T-helper 9 cell (primary cell): ENCODE data around the gene NTMT1.
"Not testable (repeated sequence)": the region's sequence is repeated elsewhere in the genome, so short reads cannot be mapped to it uniquely, and the experiment has no call there.

Experiments
- DNase-seq: peaks from one replicate; pipeline ENCODE4 v3.0.0-alpha.2; 2020
- total RNA-seq, 2 donors: gene quantifications; one replicate each; lab custom pipeline; 2026; lab: John Stamatoyannopoulos, UW

The NTMT1 gene, protein sequence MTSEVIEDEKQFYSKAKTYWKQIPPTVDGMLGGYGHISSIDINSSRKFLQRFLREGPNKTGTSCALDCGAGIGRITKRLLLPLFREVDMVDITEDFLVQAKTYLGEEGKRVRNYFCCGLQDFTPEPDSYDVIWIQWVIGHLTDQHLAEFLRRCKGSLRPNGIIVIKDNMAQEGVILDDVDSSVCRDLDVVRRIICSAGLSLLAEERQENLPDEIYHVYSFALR
- 38.4 to 39.7 reads per million in 2 donors for total RNA-seq

DNA sequence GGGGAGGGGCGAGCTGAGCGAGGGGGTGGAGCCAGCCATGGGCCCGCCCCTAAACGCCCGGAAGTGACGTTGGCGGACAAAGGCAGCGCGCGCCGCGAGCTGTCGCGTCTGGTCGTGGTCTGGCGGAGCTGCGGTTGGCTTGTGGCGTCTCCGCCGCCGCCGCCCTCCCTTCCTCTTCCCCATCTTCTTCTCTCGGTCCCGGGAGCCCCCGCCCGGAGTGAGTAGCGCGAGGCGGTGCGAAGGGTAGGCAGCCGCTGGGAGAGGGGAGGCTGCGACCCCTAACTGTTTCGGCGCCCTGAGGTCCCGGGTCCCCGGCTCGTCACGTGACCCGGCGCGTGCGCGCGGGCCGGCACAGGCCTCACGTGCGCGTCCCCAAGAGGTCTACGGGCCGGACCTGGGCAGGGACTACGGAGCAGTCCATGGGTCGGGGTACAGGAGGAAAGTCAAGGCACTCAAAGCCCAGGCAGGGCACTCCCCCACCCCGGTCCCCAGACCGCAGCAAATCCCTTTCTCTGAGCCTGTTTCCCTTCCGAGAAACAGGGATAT, at the start of gene NTMT1:
TSS of gene NTMT1 (plus strand) at position 85 of the 546 bp plus-strand sequence. CDS start 6,541 bp downstream, outside the sequence.
- DNase-seq = peak; percentile 94

DNA sequence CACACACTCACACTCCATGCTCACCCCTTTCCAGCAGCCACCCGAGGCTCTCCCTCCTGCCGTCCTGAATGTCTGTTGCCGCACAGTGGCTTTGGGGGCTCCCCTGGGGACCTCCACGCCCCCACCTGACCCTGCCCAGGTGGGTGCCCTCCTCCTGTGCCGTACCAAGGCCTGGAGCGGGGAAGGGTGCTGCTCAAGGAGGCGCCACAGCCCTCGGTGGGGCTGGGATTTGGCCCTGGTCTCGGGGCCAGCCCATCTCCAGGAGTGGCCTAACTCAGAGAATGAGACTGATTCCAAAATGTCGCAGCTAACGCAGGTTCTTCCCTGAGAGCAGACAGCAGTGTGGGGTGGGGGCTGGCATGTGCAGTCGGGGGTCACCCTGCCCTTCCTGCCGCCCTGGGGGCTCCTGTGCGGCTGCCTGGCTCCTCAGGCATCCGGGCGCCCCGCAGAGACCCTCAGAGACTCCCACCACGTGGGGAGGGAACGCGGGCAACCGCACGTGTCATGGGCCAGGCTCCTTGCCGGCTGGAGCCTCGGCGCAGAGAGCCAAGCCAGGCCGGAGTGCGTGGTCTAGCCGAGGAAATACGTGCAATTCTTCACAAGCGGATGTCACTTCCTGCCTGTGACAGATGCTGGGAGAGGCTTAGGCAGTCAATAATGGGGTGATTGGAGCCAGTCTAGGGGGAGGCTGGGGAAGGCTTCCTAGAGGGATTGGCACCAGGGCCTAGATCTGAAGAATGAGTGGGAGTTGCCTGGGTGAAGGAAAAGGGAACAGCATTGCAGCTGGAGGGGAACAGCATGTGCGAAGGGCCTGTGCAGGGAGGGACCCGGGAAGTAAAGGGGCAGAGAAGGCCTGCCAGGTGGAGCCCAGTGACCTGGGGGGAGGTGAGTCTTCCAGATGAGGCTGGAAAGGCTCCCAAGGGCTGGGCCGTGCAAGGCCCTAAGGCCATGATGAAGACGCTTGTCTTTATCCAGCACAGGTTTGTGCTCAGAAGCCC, 49.1 kb upstream of the NTMT1 start:
- no peak for DNase-seq

DNA sequence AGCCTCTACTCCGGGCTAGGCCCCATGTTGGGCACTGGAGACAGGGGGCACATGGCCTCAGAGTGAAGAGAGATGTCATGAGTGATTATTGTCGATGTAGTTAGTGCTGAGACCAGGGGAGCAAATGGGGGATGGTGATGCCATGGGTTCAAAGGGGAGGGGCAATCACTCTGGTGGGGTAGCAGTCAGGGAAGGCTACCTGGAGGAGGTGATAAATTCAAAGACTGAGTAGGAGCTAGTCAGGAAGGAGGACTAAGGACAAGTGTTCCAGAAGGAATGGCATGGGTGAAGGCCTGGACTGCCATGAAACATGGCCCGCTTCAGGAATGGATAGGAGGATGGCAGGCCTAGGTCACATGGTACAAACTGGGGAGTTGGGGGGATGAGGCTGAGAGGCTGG, 46.7 kb upstream of the NTMT1 start:
- DNase-seq = no peak

DNA sequence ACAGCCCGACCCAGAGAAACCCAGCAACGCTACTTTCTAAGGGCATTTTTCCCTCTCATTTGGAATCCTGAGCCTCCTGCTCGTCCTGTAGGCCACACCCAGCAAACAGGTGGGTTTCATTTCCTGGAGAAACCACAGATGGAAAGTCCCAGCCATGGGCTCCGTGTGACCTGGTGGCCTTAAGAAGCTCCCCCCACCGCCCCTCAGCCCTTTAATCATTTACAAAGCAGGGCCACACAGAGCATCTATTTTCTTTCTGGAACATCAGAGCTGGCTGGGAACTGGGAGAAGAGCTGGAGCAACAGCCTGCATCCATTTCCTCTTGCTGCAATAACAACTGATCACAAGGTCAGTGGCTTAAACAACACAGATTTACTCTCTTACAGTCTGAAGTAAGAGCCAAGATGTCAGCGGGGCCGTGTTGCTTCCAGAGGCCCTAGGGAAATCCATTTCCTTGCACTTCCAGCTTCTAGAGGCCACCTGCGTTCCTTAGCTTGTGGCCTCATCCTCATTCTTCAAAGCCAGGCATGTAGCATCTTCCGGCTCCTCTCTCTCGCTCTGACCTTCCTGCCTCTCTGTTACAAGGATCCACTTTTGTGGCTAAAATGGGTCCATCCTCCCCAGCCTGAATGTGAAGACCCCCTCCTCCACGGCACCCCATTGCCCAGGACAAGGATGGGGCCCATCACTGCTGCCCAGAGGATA, 45.6 kb upstream of the NTMT1 start:
- DNase-seq = no peak

DNA sequence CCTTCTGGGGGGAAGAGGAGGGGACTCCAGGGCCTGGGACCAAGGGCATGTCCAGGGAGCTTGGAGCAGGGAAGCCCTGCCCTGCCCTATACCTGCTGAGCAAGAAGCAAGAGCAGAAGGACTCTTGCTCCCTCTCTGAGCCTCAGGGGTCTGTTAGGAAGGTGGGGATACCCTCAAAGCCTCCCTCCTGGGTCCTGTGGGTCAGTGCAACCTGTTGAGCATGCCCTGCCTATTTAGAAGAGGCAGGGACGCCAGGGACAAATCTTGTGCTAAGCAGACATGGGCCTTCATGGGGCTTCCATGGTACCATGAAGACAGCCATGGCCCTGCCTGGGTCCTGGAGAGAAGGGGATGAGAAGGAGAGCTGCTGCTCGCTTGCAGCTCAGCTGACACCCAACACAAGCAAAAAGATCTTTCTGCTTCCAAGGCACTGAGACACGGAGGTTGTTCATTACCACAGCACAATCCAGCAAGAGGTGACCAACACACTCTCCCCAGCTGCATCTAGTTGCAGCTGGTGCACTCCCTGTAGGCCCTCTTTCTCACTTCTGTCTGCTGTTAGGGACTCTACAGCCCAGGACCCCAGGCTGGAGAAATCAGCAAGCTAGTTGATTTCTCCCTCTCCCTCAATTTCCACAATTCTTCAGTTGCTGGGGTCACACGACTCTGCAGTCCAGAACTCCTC, 44.3 kb upstream of the NTMT1 start:
- DNase-seq = no peak

DNA sequence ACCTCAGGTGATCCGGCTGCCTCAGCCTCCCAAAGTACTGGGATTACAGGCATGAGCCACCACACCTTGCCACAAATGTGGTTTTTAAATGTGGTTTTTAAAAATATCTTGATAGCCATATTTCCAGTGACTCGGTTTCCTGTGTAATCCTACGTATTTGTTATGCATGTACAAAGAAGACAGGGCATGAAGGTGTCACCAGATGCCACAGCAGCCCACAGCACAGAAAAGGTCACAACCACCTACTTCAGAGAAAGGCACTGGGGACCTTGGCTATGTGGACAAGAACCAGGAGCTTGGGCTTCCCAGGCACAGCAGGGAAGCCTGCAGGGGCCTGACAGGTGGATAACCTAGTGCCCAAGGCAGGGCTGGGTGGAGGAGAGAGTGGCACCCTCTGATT, 43.1 kb upstream of the NTMT1 start:
- DNase-seq = no peak

DNA sequence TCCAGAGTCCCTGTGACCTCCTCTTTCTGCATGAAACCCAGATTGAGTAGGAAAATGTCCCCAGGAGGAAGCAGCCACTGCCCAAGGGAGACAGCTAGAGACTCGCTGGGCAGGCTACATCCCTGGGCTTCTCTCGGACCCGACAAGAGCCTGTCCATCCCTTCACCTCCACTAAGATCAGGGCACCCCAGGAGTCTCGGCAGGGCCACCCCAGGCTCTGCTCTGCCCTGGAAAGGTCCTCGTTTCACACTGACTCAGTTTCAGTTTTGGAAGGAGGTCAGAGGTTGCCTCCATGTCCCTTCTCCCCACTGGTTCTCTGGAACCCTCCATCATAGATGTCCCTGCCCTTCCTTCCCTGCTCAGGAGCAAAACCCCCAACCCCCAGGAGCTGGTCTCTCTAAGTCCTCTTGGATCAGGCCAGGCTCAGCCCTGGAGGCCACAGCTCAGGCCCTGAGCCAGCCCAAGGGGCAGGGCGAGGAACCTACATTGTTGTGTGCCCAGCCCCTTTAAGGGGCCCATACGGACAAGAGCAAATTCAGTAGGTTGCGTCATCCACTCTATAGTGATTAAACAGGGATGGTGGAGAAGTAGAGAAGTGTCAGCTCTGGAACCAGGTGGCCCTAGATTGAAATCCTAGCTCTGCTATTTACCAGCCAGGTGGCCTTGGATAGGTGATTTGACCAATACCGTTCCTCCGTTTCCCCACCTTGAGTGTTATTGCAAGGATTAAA, 42.5 kb upstream of the NTMT1 start:
- DNase-seq = no peak

DNA sequence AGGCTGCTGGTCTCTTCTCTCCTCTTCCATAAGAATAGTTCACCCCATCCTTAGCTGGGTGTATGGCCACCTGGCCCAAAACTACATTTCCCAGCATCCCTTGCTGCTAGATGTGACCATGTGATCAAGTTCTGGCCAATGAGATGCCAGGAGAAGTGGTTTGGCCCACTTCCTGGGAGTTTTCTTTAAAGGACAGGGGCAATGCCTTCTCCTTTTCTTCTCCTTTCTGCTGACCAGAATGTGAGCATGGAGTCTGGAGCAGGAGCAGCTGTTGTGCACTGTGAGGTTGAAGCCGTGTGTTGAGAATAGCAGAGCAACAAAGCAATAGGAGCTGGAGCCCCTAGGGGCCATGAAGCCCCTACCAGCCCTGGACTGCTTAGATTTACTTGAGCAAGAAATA, 41.8 kb upstream of the NTMT1 start:
- peak; percentile 32 for DNase-seq

DNA sequence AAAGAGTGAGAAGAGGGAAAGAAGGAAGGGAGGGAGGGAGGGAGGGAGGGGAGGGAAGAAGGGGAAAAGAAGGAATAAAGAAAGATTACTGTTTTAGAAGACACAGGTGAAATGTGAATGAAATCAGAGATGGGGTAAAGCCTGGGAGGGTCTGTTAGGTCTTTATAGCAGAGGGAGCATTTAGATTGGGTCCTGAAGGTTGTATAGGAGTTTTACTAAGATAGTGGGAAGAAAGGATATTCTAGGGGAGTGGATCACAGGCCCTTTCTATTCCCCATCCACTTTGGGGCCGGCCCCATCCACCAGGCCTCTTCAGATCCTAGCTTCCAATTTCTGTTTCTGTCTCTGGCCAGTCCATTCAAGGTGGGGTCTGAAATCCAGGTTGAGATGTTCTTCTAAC, 40.6 kb upstream of the NTMT1 start:
- DNase-seq = no peak

DNA sequence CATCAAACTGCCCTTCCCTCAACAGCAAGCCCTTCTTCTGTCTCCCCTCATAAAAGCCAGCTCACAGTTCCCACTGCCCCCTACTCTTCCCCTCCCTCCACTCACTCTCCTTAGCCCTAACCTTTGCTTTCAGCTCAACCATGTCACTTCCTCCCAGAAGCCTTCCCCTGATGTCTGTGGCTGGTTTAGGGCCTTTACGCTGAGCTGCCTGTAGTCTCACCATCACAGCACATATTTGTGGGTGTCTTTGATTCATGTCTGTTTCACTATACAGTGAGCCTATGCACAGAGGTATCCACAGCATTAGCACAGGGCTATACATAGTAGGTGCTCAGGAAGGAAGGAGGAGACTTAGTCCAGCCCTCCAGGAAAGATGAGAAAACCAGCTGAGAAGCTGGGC, 39.7 kb upstream of the NTMT1 start:
- no peak for DNase-seq

DNA sequence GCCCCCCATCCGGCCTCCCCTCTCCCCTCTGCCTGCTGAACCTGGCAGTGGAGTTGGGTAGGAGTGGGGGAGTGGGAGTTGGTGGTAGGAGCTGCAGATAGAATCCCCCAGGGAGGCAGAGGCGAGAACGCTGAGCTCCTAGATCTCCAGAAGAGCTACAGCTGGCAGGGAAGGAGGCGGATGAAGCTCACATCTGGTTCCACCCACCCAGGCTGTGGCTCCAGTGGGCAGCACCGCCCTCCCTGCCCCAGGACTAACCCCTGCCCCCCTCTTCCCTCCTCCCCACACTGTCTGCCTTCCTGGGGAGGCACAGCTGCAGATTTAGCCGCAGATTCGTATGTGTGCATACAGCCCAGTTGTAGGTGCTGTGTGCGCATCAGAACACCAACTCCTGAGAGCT, 39.3 kb upstream of the NTMT1 start:
- no peak for DNase-seq

DNA sequence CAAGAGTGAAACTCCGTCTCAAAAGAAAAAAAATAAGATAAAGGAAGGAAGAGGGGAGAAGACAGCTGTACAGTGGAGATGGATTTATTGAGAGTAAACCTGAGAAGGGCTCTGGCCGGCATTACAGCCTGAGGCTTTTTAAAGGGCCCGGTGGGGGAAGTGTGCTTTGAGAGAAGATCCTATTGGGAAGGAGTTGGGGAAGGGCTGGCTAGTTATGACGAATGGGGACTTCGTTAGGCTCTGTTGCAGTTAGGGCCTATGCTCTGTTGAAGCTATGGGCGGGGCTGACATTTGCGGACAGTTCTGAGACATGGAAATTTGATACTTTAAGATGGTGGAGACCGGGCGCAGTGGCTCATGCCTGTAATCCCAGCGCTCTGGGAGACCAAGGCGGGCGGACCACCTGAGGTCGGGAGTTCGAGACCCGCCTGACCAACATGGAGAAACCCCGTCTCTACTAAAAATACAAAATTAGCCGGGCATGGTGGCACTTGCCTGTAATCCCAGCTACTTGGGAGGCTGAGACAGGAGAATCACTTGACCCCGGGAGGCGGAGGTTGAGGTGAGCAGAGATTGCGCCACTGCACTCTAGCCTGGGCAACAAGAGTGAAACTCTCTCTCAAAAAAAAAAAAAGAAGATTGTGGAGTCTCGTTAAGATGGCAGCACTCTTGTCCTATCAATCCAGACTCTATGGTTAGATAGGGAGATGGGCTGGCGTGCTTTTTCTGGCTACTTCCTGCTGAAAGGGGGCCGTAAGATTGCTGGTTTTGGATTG, 38.3 kb upstream of the NTMT1 start:
- no peak for DNase-seq

DNA sequence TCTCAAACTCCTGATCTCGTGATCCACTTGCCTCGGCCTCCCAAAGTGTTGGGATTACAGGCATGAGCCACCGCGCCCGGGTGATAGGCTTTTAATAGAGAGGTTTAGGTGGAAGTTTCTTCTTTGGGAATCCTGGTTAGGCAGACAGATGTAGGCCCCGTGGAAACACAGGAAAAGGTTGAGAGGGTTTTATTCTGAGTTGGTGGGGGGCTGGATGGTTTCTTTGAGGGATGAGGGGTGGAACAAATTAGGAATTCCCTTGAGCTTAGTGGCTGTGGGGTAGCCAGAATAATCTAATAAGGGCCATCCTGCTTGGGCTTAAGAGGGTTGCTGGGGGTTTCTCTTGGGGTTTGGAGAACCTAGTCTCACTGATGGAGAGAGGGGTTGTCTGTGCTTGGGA, 35.5 kb upstream of the NTMT1 start:
- DNase-seq = no peak

DNA sequence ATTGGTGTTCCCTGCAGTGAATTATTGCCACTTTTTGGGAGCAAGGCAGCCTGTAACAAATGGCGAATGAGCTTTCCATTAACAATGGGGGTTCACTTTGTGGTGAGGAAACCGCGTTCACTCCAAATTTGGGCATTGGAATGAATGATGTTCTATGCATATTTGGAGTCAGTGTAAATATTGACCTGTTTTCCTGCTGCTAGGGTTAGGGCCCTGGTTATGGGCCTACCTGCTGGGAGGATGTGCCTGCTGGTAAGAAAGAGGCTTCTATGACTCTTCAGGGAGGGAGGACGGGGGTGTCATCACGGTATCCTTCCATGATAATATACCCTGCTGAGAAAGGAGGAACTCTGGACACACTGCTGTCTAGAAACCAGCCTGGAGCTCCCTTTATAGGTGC, 34.0 kb upstream of the NTMT1 start:
- no peak for DNase-seq

DNA sequence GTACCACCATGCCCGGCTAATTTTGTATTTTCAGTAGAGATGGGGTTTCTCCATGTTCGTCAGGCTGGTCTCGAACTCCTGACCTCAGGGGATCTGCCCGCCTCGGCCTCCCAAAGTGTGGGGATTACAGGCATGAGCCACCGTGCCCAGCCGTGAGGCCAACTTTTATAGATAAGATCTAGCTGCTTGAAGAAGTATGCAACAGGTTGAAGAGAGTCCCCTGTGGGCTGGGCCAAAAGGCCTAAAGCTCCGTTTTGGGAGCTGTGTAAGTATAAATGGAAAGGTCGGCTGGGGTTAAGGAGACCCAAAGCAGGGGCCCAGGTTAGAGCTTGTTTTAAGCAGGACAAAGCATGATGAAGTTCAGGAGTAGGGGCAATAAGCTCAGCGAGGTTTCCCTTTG, 33.2 kb upstream of the NTMT1 start:
- DNase-seq = not testable (repeated sequence)

DNA sequence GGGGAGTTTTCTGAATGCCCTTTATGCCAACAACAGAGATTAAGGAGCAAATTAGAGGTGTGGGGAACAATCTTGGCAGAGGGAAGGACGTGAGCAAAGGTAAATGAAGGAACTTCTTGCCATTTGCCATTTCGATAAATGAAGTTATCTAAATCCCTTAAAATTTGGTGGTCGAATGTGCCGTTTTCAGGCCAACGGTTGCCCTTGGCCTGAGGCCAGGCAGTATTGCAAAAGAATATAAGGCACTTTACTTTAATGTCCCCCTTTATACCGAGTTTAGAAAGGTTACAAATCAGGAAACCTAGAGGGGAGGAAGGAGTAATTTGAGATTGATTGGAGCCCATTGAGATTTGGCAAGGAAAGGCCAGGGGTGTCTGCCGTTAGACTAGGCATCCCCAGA, 31.3 kb upstream of the NTMT1 start:
- DNase-seq = no peak

DNA sequence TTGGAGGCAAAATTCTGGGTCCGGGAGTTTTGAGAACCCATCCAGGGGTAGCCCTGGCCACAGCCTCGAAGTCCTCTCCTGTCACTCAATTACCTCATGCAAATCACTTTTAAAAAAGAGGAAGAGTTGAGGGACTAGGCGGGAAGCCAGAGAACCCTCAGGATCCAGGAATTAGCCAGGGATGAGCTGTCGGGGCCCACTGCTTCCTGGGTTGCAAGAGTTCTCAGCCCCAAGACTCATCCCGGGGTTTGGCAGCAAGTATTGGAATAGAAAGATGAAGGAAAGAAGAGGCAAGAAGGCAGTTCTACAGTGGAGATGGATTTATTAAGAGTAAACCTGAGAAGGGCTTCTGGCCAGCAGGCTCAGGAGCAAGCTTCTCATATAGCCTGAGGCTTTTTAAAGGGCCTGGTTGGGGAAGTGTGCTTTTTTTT, 30.6 kb upstream of the NTMT1 start:
- DNase-seq = no peak

DNA sequence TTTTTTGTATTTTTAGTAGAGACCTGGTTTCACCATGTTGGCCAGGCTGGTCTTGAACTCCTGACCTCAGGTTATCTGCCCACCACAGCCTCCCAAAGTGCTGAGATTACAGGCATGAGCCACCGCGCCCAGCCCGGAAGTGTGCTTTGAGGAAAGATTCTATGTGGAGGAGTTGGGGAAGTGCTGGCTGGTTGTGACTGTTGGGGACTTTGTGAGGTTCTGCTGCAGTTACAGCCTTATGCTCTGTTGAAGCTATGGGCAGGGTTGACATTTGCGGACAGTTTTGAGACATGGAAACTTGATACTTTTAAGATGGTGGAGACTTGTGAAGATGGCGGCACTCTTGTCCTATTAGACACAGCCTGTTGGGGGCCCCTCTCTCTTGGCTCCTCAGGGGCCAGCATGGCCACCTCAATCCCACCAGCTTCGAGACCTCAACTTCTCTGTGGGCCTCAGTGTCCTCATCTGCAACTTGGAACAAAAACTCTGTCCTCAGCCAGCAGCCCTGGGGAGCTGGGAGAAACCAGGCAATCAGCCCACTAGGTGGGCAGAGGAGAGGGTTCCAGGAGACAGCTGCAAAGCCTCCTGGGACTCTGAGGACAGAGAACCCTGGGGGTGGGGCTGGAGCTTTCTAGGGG, 29.9 kb upstream of the NTMT1 start:
- no peak for DNase-seq

DNA sequence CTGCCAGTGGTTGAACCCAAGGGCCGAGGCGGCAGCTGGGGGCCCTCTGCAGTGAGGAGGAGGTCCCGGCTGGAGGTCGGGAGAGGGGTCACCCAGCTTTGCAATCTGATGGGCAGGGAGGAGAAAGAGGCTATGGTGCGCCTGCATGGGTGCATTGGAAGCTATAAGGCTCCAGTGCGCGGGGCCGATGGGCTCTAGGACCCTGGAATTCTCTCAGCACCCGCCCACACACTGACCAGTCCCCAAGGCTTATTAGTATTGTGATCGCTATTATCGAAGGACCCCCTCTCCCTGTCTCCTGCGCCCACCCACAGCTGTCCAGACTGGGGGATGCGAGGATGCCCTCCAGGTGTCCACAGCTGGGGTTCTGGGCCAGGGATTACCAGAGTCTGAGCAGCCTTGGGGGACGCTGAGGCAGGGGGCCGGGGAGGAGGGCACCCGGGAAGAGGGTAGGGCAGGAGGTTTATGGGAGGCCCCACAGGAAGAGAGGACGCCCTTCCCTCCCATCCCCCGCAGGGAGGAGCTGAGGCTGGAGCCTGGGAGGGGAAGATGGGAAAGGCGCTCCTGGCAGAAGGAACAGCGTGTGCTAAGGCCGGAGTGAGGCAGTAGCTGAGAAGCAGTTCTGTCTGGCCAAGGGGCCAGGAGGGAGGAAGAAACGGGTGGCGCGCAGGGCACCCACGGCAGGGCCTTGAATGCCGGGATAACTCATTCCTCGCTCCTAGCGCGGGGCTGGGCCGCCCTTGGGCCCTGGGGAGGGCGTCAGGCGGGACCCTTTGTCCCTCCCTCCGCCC, 29.2 kb upstream of the NTMT1 start:
- no peak for DNase-seq
